A549 (cell line): ENCODE measurements around the gene GPC1. TPM values are rescaled to one million over a fixed set of nuclear protein-coding genes. Genes with fewer than 3 reads are reported as not detected.

Experiments
- ATAC-seq, 2 experiments: fragments of 200-7000 bp in 1 of 2; fragments of >200 bp in 1 of 2; cut with Nextera tagmentation in 1 of 2; cut with Tn5 transposase in 1 of 2; 3 replicates each; pipeline versions ENCODE4 v1.8.0 to v1.9.1; 2018 to 2020; ENCODE audit warnings: mild to moderate bottlenecking in 1 of 2, moderate library complexity in 1 of 2
- CTCF ChIA-PET: fragments of 300-600 bp; sonication (Branson Sonifier 250); formaldehyde crosslinking; extraction: SDS; loops from one replicate; lab custom pipeline; 2021; ENCODE audit warnings: antibody characterized with exemption, inconsistent platforms; lab: Yijun Ruan, JAX
- POLR2A ChIA-PET: fragments of 350-600 bp; formaldehyde crosslinking; extraction: SDS; loops from one replicate; lab custom pipeline; 2021; ENCODE audit warnings: antibody characterized with exemption, inconsistent platforms; lab: Yijun Ruan, JAX
- DNase-seq, 2 experiments: peaks; one replicate each; pipeline versions ENCODE4 v3.0.0 to v3.0.0-alpha.2; 2011 to 2016; ENCODE audit warnings: low read depth in 1 of 2, low spot score in 1 of 2
- FAIRE-seq: peaks from 2 replicates; lab custom pipeline; 2011; peaks lifted over from hg19 to GRCh38; lab: Jason Lieb, UNC
- H3K27ac ChIP-seq, 2 experiments: fragments of >200 bp; sonication (Bioruptor Twin); formaldehyde crosslinking; 3 replicates each; pipeline ENCODE4 v1.5.1; 2016 to 2017
- H3K4me1 ChIP-seq: fragments of >200 bp; sonication (Bioruptor Twin); formaldehyde crosslinking; 3 replicates; pipeline ENCODE4 v1.6.1; 2016
- H3K4me2 ChIP-seq: fragments of >200 bp; sonication (Bioruptor Twin); formaldehyde crosslinking; 3 replicates; pipeline ENCODE4 v1.6.1; 2016
- H3K4me3 ChIP-seq: fragments of >200 bp; sonication (Bioruptor Twin); formaldehyde crosslinking; 3 replicates; pipeline ENCODE4 v1.5.1; 2016
- H3K9me3 ChIP-seq: fragments of >200 bp; sonication (Bioruptor Twin); formaldehyde crosslinking; 3 replicates; pipeline ENCODE4 v1.6.1; 2016
- BHLHE40 ChIP-seq: IDR thresholded peaks from 2 replicates; pipeline ENCODE4 v1.6.1; 2012; ENCODE audit warnings: low read depth, low read length, inconsistent platforms
- CEBPB ChIP-seq, 2 experiments: fragments of >200 bp in 1 of 2; sonication (Bioruptor Twin) in 1 of 2; formaldehyde crosslinking in 1 of 2; IDR thresholded peaks; 2 replicates each; pipeline ENCODE4 v1.6.1; 2012 to 2016
- CHD4 ChIP-seq: fragments of 200-600 bp; sonication (generic); IDR thresholded peaks from 2 replicates; pipeline ENCODE4 v1.6.1; 2016; ENCODE audit warnings: antibody characterized with exemption, mild to moderate bottlenecking, borderline replicate concordance
- EHF ChIP-seq: fragments of 250-450 bp; sonication (Bioruptor Pico); IDR thresholded peaks from 2 replicates; pipeline ENCODE4 v1.5.0; 2020; ENCODE audit warnings: mild to moderate bottlenecking
- FOSL2 ChIP-seq, 2 experiments: fragments of 450-650 bp in 1 of 2; fragments of >200 bp in 1 of 2; sonication (Bioruptor Twin) in 1 of 2; formaldehyde crosslinking; IDR thresholded peaks; 2 replicates each; pipeline versions ENCODE4 v1.5.0 to v1.6.1; 2016 to 2020; ENCODE audit warnings: mild to moderate bottlenecking in 1 of 2, moderate library complexity in 1 of 2
- FOXS1 ChIP-seq: fragments of 250-450 bp; sonication (Bioruptor Pico); IDR thresholded peaks from 2 replicates; pipeline ENCODE4 v1.5.0; 2020; ENCODE audit warnings: mild to moderate bottlenecking, moderate library complexity
- GATA3 ChIP-seq: IDR thresholded peaks from 2 replicates; pipeline ENCODE4 v1.6.1; 2012; ENCODE audit warnings: borderline replicate concordance
- JUNB ChIP-seq: fragments of >200 bp; sonication (Bioruptor Twin); formaldehyde crosslinking; IDR thresholded peaks from 2 replicates; pipeline ENCODE4 v1.6.1; 2016
- MAFK ChIP-seq: fragments of 450-650 bp; IDR thresholded peaks from 2 replicates; pipeline ENCODE4 v1.6.1; 2014; ENCODE audit not compliant: partially characterized antibody
- MAZ ChIP-seq: fragments of 150-350 bp; IDR thresholded peaks from 2 replicates; pipeline ENCODE4 v1.6.1; 2014; ENCODE audit warnings: antibody characterized with exemption, low read depth, low read length, borderline replicate concordance
- MYC ChIP-seq: IDR thresholded peaks from 2 replicates; pipeline ENCODE4 v1.6.1; 2012; ENCODE audit warnings: mild to moderate bottlenecking, inconsistent platforms, low read length, improper control_type of control experiment, borderline replicate concordance
- NFE2L2 ChIP-seq: fragments of 150-350 bp; conservative IDR thresholded peaks from 2 replicates; pipeline ENCODE4 v1.6.1; 2014; ENCODE audit warnings: low read length
- NPAS2 ChIP-seq: fragments of 250-450 bp; sonication (Bioruptor Pico); IDR thresholded peaks from 2 replicates; pipeline ENCODE4 v1.8.0; 2022; ENCODE audit warnings: mild to moderate bottlenecking, moderate library complexity, borderline replicate concordance
- POLR2A ChIP-seq: IDR thresholded peaks from 2 replicates; pipeline ENCODE4 v1.6.1; 2012; ENCODE audit warnings: mild to moderate bottlenecking, low read length
- RARB ChIP-seq: fragments of 250-450 bp; sonication (Bioruptor Pico); IDR thresholded peaks from 2 replicates; pipeline ENCODE4 v1.8.0; 2021; ENCODE audit warnings: mild to moderate bottlenecking, moderate library complexity
- RCOR1 ChIP-seq: fragments of 150-350 bp; IDR thresholded peaks from 2 replicates; pipeline ENCODE4 v1.6.1; 2014; ENCODE audit warnings: antibody characterized with exemption, low read length, low read depth
- RNF2 ChIP-seq: fragments of 200-600 bp; sonication (generic); IDR thresholded peaks from 2 replicates; pipeline ENCODE4 v1.6.1; 2016; ENCODE audit warnings: low read depth, mild to moderate bottlenecking, antibody characterized with exemption, moderate library complexity, borderline replicate concordance
- SREBF2 ChIP-seq: fragments of 450-650 bp; IDR thresholded peaks from 2 replicates; pipeline ENCODE4 v1.6.1; 2014; ENCODE audit warnings: mild to moderate bottlenecking, moderate library complexity
- ZC3H11A ChIP-seq: fragments of 450-650 bp; IDR thresholded peaks from 2 replicates; pipeline ENCODE4 v1.6.1; 2014; ENCODE audit warnings: antibody characterized with exemption, mild to moderate bottlenecking
- ZFP36 ChIP-seq: fragments of 450-650 bp; IDR thresholded peaks from 2 replicates; pipeline ENCODE4 v1.6.1; 2014; ENCODE audit warnings: borderline replicate concordance; ENCODE audit not compliant: partially characterized antibody
- WGBS: methylation state at CpG from one replicate; pipeline ENCODE4 v1.1.6; 2017; ENCODE audit errors: missing lambda C conversion rate; 5-methylcytosine and 5-hydroxymethylcytosine counted together
- polyA plus RNA-seq, 4 experiments: library from polyadenylated mRNA; depleted of rRNA in 3 of 4; stranded (reverse); fragments of >200 nt; fragmentation: RNase III in 1 of 4; extraction: RNeasy Plus Mini Kit Qiagen cat#74134 plus additional on column Dnase treatment in 1 of 4; gene quantifications; 2 replicates in 3 of 4; 3 replicates in 1 of 4; pipeline ENCODE4 v1.2.3, GENCODE V29; 2011 to 2017
- TF ChIP-seq, protein P1 (sequence below): fragments of 250-450 bp; sonication (Bioruptor Pico); IDR thresholded peaks from 2 replicates; pipeline ENCODE4 v1.5.0; 2020; ENCODE audit warnings: low read depth, mild to moderate bottlenecking, moderate library complexity
- TF ChIP-seq, protein P2 (sequence below): fragments of 150-350 bp; IDR thresholded peaks from 2 replicates; pipeline ENCODE4 v1.6.1; 2014; ENCODE audit warnings: low read depth, mild to moderate bottlenecking, low read length
- TF ChIP-seq, protein P3 (sequence below): fragments of >200 bp; sonication (Bioruptor Twin); formaldehyde crosslinking; IDR thresholded peaks from 2 replicates; pipeline ENCODE4 v1.6.1; 2016
- TF ChIP-seq, protein P4 (sequence below): IDR thresholded peaks from 2 replicates; pipeline ENCODE4 v1.6.1; 2012; ENCODE audit warnings: low read depth, borderline replicate concordance
- TF ChIP-seq, protein P5 (sequence below): fragments of 200-600 bp; sonication (generic); IDR thresholded peaks from 2 replicates; pipeline ENCODE4 v1.6.1; 2016; ENCODE audit warnings: antibody characterized with exemption, mild to moderate bottlenecking, moderate library complexity
- TF ChIP-seq, protein P6 (sequence below): IDR thresholded peaks from 2 replicates; pipeline ENCODE4 v1.6.1; 2012
- TF ChIP-seq, protein P7 (sequence below): fragments of 250-450 bp; sonication (Bioruptor Pico); IDR thresholded peaks from 2 replicates; pipeline ENCODE4 v1.5.0; 2021; ENCODE audit warnings: mild to moderate bottlenecking, moderate library complexity, borderline replicate concordance

GPC1 gene
- polyA plus RNA-seq, 2 of the 4 experiments (the other 2 are of a cell fraction), result 19.8 to 97.7 TPM

DNA sequence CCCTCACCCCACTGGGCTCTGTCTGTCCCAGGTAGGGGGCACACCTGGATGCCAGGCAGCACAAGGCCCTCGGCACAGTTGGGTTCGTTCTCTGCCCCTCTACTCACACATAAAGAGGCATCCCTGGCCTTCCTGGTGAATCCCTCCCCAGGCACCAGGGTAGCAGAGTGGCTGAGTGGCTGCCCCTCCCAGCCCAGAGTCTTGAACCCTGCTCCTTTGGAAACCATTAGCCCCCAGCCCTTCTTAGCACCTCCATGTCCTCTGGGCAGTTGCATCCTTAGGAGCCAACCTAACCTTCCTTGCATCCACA is 2.0 kb downstream of the GPC1 start:
- no peak for DNase-seq
- WGBS, result 100% methylated on average over 2 of the region's 2 CpGs
- peak overlapping the region; percentile 90; the same call in 2 of the 3 replicates for H3K4me3 ChIP-seq
- peaks cover 42% of the 10 kb centered on the region for H3K4me1 ChIP-seq
- ChIA-PET POLR2A (no interaction called here), CTCF (interaction anchor here (1.7 to 5.7 kb wide), 4 partner anchors 11 to 207 kb away, joined by 10 to 116 read pairs (median 22); no protein-coding TSS in a partner anchor)
- no peak for ATAC-seq
- TF ChIP-seq POLR2A (no peak), EHF (no peak), CEBPB (IDR thresholded peaks at IDR 0.05) (no peak), NPAS2 (no peak), JUNB (no peak), BHLHE40 (no peak), ZFP36 (no peak), NFE2L2 (no peak), MAZ (no peak), RCOR1 (no peak), ZC3H11A (no peak), MAFK (no peak), FOXS1 (no peak)
- TF ChIP-seq, protein P1, sequence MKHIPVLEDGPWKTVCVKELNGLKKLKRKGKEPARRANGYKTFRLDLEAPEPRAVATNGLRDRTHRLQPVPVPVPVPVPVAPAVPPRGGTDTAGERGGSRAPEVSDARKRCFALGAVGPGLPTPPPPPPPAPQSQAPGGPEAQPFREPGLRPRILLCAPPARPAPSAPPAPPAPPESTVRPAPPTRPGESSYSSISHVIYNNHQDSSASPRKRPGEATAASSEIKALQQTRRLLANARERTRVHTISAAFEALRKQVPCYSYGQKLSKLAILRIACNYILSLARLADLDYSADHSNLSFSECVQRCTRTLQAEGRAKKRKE (CRISPR knock-in tag), result no peak
- TF ChIP-seq, protein P2, sequence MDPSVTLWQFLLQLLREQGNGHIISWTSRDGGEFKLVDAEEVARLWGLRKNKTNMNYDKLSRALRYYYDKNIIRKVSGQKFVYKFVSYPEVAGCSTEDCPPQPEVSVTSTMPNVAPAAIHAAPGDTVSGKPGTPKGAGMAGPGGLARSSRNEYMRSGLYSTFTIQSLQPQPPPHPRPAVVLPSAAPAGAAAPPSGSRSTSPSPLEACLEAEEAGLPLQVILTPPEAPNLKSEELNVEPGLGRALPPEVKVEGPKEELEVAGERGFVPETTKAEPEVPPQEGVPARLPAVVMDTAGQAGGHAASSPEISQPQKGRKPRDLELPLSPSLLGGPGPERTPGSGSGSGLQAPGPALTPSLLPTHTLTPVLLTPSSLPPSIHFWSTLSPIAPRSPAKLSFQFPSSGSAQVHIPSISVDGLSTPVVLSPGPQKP, result no peak
- TF ChIP-seq, protein P3, sequence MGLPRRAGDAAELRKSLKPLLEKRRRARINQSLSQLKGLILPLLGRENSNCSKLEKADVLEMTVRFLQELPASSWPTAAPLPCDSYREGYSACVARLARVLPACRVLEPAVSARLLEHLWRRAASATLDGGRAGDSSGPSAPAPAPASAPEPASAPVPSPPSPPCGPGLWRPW, result no peak
- TF ChIP-seq, protein P4, sequence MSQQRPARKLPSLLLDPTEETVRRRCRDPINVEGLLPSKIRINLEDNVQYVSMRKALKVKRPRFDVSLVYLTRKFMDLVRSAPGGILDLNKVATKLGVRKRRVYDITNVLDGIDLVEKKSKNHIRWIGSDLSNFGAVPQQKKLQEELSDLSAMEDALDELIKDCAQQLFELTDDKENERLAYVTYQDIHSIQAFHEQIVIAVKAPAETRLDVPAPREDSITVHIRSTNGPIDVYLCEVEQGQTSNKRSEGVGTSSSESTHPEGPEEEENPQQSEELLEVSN, result no peak
- TF ChIP-seq, protein P5, sequence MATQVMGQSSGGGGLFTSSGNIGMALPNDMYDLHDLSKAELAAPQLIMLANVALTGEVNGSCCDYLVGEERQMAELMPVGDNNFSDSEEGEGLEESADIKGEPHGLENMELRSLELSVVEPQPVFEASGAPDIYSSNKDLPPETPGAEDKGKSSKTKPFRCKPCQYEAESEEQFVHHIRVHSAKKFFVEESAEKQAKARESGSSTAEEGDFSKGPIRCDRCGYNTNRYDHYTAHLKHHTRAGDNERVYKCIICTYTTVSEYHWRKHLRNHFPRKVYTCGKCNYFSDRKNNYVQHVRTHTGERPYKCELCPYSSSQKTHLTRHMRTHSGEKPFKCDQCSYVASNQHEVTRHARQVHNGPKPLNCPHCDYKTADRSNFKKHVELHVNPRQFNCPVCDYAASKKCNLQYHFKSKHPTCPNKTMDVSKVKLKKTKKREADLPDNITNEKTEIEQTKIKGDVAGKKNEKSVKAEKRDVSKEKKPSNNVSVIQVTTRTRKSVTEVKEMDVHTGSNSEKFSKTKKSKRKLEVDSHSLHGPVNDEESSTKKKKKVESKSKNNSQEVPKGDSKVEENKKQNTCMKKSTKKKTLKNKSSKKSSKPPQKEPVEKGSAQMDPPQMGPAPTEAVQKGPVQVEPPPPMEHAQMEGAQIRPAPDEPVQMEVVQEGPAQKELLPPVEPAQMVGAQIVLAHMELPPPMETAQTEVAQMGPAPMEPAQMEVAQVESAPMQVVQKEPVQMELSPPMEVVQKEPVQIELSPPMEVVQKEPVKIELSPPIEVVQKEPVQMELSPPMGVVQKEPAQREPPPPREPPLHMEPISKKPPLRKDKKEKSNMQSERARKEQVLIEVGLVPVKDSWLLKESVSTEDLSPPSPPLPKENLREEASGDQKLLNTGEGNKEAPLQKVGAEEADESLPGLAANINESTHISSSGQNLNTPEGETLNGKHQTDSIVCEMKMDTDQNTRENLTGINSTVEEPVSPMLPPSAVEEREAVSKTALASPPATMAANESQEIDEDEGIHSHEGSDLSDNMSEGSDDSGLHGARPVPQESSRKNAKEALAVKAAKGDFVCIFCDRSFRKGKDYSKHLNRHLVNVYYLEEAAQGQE, result no peak
- H3K27ac ChIP-seq, result peak overlapping the region; percentile 57 to 97
- no peak for FAIRE-seq
- H3K9me3 ChIP-seq, result no peaks in the 10 kb centered on the region
- peak overlapping the region; percentile 97 for H3K4me2 ChIP-seq

DNA sequence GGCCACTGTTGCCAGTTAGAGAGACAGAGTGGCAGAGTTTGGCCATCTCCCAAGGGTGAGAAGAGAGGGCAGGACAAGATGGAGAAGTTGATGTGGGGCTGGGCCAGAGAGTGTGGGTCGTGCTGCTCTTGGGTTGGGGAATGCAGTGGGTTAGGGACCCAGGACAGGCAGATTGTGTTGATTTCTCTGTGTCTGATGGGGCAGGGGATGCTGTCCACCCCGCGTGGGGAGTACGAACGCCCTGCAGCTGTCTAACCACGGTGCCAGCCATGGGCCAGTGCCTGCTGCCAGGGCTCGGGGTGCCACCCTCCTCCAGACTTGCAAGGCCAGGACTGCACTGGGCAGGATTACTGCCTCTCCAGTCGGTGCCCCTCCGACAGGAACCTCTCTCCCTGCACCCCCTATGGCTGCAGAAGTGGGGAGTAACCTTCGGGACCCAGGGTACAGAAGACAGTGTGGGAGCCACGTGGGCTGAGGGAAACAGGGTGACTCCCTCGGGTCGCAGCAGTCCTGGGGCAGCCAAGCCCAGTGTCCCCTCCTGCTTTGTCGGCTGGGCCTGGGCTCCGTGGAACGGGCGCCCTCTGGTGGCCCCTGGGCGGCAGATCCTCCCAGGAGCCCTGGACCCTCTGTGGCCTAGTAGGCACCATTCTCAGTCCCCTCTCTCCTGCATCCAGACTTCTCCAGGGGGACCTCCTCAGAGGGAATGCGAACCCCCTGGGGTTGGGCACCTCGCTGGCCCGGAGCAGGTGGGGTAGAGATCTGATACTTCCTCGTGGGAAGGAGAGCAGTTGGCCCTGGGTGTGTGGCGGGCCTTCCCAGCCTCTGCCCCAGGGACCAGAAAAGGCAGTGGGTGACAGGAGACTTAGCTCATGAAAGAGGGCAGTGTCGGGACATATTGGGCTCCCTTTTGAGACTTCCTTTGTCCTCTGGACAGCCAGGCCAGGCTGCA is 2.7 kb downstream of the GPC1 start:
- ATAC-seq (peak; percentile 13 to 77; a peak in 5 of 6 replicates), DNase-seq (peak; percentile 68 to 75), FAIRE-seq (no peak)
- peak overlapping the region; percentile 97 for H3K4me2 ChIP-seq
- H3K9me3 ChIP-seq, result no peaks in the 10 kb centered on the region
- H3K4me3 ChIP-seq, result peak overlapping the region; percentile 90; the same call in 2 of the 3 replicates
- H3K4me1 ChIP-seq, result peaks cover 42% of the 10 kb centered on the region
- POLR2A ChIA-PET, result no interaction called here
- 24% methylated on average over 12 of the region's 24 CpGs for WGBS
- CTCF ChIA-PET, result interaction anchor here (0.5 to 5.7 kb wide), 26 partner anchors 11 to 620 kb away, joined by 3 to 116 read pairs (median 5); no protein-coding TSS in a partner anchor
- H3K27ac ChIP-seq, result peak overlapping the region; percentile 57 to 97
- TF ChIP-seq CHD4 (no peak), FOSL2 (IDR thresholded peaks at IDR 0.05) (no peak), FOSL2 (CRISPR knock-in tag; IDR thresholded peaks at IDR 0.05) (no peak), RARB (CRISPR knock-in tag) (no peak), SREBF2 (no peak), MYC (no peak), EHF (no peak), GATA3 (no peak), RNF2 (no peak)
- TF ChIP-seq, protein P1 (CRISPR knock-in tag), result no peak
- TF ChIP-seq, protein P6, sequence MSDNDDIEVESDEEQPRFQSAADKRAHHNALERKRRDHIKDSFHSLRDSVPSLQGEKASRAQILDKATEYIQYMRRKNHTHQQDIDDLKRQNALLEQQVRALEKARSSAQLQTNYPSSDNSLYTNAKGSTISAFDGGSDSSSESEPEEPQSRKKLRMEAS, result peak; percentile 71
- TF ChIP-seq, protein P7, sequence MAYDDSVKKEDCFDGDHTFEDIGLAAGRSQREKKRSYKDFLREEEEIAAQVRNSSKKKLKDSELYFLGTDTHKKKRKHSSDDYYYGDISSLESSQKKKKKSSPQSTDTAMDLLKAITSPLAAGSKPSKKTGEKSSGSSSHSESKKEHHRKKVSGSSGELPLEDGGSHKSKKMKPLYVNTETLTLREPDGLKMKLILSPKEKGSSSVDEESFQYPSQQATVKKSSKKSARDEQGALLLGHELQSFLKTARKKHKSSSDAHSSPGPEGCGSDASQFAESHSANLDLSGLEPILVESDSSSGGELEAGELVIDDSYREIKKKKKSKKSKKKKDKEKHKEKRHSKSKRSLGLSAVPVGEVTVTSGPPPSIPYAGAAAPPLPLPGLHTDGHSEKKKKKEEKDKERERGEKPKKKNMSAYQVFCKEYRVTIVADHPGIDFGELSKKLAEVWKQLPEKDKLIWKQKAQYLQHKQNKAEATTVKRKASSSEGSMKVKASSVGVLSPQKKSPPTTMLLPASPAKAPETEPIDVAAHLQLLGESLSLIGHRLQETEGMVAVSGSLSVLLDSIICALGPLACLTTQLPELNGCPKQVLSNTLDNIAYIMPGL (CRISPR knock-in tag), result no peak
